GM18858 (cell line): ENCODE results near the gene TRPM1.

ENCODE experiments used
- ATAC-seq: cut with Tn5 transposase; IDR thresholded peaks from one replicate; pipeline ENCODE4 v1.9.1; 2021; ENCODE audit not compliant: unreplicated experiment

The TRPM1 gene

GRCh38 chr15:31083370-31083780, 18.1 kb downstream of the TRPM1 start:
- no peak for ATAC-seq

GRCh38 chr15:31082771-31083369, 18.7 kb downstream of the TRPM1 start:
- ATAC-seq, result no peak

- ATAC-seq, result no peak
These were observed 19.8 kb downstream of the TRPM1 start for GRCh38 chr15:31081588-31082250.

DNA sequence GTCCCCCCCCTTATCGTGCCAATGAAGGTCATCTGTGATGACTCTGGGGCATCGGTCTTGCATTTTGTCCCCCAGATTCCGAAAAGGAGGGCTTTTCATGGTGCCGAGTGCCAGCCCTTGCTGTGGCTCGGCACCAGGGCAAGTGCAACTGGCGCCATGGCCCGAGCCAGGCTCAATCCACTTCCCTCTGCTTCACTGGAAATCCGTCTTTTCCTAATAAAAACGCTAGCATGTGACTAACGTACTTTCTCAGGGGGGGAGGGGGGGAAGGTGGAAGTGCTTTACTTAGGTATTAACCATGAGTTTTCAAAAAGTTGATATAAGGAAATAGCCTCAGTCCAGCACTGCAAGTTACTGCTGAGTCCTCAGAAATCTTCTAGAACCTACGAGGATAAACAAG, 20.5 kb downstream of the TRPM1 start:
- no peak for ATAC-seq

DNA sequence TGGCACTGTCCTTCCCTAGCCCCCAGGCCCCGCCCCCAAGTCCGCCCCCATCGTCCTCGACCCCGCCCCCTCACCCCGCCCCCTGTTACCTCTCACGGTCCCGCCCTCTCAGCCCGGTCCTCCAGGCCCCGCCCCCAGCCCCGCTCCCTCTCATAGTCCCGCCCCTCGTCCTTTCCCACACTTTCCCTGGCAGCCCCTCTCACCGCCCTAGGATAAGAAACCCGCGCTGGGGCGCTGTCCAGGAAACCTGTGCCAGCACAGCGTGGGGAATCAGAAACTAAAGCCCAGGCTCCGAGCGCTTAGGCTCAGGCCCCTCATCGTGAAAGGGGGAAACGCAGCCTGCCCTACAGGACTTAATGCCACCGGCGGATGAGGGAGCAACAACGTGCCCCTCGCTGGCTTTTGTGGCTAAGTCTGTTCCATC, 20.9 kb downstream of the TRPM1 start:
- no peak for ATAC-seq

GRCh38 chr15:31079519-31079918, 22.0 kb downstream of the TRPM1 start:
- no peak for ATAC-seq

- no peak for ATAC-seq
These were observed 23.1 kb downstream of the TRPM1 start for GRCh38 chr15:31078471-31078870.

GRCh38 chr15:31077941-31078340, 23.6 kb downstream of the TRPM1 start:
- no peak for ATAC-seq

DNA sequence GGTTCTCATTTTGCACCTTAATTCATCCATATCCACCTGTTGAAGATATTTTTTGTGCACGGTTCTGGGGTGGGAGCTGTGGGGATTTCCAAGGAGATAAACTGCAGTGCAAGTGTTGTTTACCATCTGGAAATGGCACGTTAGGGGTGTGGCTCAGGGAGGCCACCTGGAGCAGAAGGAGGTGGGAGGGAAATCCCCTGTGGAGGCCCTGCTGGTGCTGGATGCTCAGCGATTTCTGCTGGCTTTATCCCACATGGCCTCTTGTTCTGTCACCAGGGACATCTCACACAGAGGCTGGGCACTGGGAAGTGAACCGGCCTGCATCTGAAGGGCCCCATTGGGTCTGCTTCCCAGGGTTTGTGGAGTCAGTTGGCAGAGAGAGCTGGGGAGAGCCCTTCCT, 24.3 kb downstream of the TRPM1 start:
- no peak for ATAC-seq

- no peak for ATAC-seq
These were observed 27.2 kb downstream of the TRPM1 start for GRCh38 chr15:31074321-31074720.

DNA sequence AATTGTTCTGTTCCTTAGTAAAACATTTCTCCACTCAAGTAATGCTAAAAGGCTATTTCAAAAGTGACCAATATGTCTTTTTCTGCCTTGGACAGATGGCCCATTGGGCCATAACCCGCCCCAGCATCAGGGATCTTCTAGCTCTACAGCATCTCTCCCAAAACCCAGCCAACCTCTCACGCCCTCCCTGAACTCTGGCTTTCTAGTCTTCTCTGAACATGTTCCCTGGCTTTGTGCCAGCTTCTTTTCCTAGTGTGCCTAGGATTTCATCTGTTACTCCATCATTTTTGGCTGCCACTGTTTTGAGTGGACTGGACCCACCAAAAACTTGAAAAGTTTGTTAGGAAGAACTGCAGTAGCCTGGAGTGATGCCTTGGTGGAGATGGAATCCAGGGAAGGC, 30.7 kb downstream of the TRPM1 start:
- no peak for ATAC-seq

- ATAC-seq, result no peak
These were observed 32.0 kb downstream of the TRPM1 start for GRCh38 chr15:31069360-31070000.

- no peak for ATAC-seq
These were observed 33.5 kb downstream of the TRPM1 start for GRCh38 chr15:31067890-31068603.

DNA sequence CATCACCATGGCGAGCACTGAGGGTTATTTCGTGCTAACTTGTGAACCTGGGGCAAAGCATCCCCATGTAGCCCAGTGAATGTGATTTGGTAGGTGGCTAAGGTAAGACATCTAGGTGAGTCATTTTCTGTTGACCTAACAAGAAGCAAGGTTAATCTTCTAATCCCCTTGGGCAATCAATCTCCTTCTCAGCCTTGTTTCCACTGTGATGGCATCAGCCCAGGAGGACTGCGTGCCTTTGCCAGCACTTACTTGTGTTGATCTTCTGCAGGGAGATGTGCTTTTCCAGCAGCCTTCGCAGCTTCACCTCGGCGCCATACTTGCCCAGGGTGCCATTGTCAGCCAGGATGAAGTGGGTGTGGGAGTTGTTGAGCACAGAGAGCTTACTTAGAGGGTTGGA, 35.7 kb downstream of the TRPM1 start:
- ATAC-seq, result no peak

- ATAC-seq, result no peak
These were observed 38.6 kb downstream of the TRPM1 start for GRCh38 chr15:31062911-31063310.

DNA sequence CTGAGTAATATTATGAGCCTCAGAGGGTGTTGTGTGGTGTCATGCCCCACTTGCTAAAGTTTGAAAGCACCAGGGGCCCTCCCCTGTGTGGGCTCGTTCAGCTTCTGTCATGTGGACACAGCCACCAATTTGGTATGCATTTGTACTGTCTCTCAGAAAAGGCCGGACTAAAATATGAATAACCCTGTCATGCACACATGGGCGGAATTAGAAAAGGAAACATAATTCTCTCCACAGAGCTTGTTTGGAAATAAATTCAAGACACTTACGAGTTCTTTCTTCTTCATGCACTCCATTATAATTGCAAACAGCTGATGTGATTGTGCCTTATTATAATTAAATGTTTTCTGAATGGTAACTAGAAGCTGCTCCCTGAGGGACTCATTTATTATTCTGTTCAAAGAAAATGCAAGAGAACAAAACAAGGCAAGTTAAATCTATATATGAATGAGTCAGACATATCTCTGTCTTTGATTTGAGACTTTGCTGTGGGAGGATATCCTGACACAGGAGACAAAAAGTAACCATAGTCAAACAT, 39.1 kb downstream of the TRPM1 start:
- no peak for ATAC-seq

GRCh38 chr15:31060429-31061140, 40.9 kb downstream of the TRPM1 start:
- ATAC-seq, result no peak

DNA sequence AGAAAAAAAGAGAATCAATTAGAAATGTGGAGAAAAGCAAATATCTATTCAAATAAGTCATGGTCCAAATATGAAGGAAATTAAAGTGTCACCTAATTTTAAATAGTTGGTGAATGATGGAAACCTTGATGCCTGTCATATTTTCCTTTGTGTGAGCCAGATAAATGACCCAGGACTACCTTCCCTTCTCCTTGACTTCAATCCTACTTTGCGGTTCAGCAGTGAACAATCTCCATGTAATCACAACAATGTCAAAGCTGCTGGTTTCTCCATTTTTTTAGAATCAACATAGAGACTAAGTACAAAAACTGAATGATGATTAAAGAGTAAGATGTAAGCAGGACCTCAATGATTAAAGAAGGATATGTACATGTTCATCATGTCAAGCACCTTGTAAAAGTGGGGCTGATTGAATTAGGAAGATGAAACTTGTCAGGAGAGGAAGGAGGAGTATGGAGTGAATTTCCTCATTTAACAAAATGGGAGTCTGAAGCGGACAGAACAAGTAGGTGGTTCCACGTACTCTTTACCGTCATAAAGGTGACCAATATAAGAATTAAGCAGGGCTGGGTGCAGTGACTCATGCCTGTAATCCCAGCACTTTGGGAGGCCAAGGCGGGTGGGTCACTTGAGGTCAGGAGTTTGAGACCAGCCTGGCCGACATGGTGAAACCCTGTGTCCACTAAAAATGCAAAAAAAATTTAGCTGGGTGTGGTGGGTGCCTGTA, 43.1 kb downstream of the TRPM1 start:
- no peak for ATAC-seq

- ATAC-seq, result no peak
These were observed 49.9 kb downstream of the TRPM1 start for GRCh38 chr15:31051496-31052080.

DNA sequence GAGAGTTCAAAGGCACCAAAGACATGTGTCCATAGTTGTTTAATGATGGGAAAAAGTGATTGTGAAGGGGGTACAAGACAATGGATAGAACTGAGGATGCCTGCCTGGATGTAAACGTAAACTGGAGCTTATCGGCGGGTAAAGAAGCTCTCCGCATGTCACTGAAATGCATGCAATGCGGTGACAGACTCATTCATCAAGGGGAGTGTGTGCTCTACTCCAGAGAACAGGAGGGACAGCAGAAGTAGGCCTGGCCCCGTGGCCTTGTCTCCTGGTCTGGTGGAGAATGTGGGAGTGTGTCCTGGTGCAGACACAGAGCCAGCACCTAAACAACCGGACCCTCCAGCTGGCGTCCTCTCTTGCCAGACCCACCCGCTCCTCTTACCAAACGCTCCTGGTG, 50.6 kb downstream of the TRPM1 start:
- ATAC-seq, result no peak
